ENCODE measurements around the gene RAB17.

RAB17 gene

GRCh38 chr2:237564526-237565131 is 25.9 kb downstream of the RAB17 start:
- no peak for DNase-seq (ENCODE audit: low read depth in 2 of 2)

GRCh38 chr2:237563816-237564215 is 26.7 kb downstream of the RAB17 start:
- DNase-seq (ENCODE audit: low read depth in 2 of 2) = no peak

GRCh38 chr2:237561221-237561620 is 29.3 kb downstream of the RAB17 start:
- no peak for DNase-seq (ENCODE audit: low read depth in 2 of 2)

DNA sequence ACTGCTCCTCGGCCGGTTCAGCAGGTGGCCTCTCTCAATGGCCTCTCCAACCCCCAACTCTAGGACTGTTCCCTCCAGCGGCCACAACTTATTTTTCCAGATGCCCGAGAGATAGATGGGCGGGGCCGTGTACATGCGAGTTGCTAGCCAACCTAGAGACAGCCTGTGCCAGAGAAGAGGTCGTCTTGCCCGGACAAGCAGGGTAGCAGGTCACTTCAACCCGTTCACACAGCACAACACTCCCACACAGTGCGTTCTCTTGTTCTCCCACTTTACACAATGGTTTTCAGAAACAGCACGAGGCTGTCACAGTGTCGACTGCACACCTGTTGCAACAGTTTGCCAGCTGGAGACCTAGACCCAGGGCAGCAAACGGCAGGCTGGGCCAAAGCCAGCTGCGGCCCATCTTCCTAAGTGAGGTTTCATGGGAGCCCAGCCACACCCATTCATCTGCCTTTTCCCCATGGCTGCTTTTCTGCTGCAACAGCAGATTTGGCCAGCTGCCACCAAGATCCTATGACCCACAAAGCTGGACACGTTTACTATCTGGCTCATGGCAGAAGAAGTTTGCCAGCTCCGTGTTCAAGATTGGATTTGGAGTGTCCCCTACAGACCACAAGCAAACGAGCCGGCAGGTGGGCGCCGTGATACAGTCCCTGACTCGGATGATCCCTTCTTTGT is 31.4 kb downstream of the RAB17 start:
- DNase-seq (ENCODE audit: low read depth in 2 of 2) = no peak

- DNase-seq (ENCODE audit: low read depth in 2 of 2) = no peak
Measured at GRCh38 chr2:237557633-237558015, 32.9 kb downstream of the RAB17 start.

- DNase-seq (ENCODE audit: low read depth in 2 of 2) = no peak
Measured at GRCh38 chr2:237556773-237557632, 33.5 kb downstream of the RAB17 start.

DNA sequence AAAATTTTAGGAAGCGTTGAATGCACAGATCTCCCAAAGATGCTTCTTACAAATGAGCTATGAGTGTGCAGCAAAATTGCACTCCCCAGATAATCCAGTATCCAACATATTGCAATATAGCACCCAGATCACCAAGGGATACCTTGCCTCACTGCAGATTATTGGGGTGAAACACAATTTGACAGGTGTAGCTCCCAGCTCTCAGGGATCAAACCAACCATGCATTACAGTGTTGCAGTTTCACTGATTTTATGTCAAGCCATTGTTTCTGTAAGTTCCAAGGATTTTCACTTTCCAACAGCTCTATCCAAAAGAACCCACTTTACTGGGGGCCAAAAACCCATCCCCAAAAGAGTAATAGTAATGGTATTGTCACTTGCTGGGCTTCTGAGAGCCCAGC is 35.0 kb downstream of the RAB17 start:
- no peak for DNase-seq (ENCODE audit: low read depth in 2 of 2)

GRCh38 chr2:237553948-237554347 is 36.6 kb downstream of the RAB17 start:
- DNase-seq (ENCODE audit: low read depth in 2 of 2) = no peak

- no peak for DNase-seq (ENCODE audit: low read depth in 2 of 2)
Measured at GRCh38 chr2:237552908-237553307, 37.6 kb downstream of the RAB17 start.

DNA sequence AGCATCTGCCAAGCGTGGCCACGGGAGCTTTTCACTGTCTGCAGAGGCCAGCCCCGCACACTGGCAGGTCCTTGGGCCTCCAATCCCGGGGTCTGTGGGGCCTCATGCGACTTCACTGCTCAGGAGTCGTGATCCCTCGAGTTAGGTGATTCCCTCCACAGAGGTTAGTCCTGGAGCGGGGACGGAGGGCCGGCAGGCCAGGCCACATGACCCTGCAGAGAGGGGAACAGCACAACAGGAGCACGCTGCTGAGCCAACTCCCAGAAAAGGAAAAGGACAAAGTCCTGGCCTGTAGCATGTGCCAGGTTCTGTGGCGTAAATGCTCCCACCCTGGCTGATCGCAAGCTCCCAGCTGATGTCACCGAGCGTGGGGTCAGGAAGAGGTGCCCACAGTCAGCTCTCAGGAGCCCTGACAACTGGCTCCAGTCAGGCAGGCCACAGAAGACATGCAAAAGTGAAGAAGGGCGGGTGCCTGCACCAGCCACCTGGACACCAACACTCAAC is 39.4 kb downstream of the RAB17 start:
- no peak for DNase-seq (ENCODE audit: low read depth in 2 of 2)

DNA sequence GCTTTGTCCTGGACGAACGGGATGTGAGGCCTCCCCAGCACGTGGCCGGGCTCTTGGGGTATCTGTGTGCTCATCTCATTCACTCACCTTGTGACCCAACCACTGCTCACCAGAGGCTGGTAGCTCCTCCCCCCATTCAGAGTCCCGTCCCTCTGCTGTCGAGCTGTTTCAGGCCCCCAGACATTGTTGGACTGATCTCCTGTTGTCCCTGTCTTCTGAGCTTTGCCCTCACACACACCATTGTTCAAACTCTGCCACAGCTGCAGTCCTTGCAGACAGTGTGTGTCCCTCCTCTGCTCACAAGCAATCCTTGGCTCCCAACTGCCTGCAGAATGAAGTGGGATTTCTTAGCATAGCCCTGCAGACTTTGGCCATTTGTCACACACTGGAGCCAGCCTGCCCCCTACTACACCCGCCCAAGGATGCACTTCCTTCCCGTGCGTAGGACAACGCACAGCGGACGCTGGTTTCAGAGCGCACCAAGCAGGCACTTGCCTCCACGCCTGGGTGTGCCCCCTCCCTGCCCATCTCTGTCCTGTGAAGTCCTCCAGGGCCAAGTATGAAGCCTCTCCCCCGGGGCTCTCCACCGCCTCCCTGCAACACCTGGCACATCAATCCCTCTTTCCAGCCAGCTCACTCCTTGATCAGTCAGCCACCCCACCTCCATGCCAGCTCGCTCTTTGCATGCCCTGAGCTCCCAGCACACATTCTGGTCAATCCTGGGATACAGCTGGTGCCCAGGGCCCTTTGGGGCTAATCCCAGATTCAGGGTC is 40.7 kb downstream of the RAB17 start:
- no peak for DNase-seq (ENCODE audit: low read depth in 2 of 2)

DNA sequence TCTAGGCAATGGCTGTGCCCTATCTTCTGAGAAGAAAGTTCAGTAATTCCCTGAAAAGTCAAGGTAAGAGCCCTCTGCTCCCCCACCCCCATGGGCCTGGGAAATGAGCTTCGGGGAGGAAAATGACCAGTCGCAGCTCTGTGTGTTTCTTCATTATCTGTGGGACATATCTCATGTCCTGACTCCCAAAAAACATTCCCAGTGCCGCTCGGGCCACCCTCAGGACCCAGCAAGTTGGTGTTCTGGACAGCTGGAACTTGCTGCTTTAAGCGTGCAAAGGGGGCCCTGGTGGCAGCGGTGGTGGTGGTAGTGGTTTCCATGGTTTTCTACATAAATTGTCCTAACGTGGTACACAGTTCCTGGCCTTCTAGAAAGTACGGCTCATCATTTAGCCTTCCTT is 41.3 kb downstream of the RAB17 start:
- DNase-seq (ENCODE audit: low read depth in 2 of 2) = no peak

- no peak for DNase-seq (ENCODE audit: low read depth in 2 of 2)
Measured at GRCh38 chr2:237547841-237548416, 42.6 kb downstream of the RAB17 start.

- no peak for DNase-seq (ENCODE audit: low read depth in 2 of 2)
Measured at GRCh38 chr2:237546876-237547395, 43.6 kb downstream of the RAB17 start.

DNA sequence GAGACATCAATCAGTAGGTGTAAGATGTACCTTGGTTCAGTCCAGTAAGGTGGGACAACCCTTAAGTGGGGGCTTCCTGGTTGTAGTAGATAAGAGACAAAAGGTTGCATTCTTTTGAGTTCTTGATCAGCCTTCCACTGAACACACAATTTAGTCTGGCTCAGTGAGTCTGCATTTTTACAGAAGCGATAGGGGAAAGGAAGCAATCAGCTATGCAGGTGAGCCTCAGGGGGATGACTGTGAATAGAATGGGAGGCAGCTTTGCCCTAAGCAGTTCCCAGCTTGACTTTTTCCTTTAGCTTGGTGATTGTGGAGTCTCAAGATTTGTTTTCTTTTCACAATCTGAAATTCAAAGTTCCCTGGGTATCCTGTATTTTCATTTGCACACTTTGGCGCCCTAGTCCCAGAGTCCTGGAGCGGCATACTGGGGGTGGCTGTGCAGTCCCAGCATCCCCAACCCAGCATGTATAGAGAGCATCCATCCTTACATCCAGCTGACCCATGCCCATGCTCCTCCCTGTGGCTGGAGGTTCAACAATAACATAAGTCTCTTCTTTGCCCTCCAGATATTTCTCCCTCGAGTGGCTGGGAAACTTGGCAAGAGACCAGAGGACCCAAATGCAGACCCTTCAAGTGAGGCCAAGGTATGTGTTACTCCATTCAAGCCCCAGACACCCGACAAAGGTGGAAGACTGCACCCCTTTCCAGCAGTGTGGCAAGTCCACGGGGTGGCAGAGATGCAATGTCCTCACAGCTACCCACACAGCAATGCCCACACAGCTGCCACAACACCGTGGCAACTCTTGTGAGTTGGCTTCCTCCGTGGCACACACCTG is 44.3 kb downstream of the RAB17 start:
- DNase-seq (ENCODE audit: low read depth in 2 of 2) = no peak

DNA sequence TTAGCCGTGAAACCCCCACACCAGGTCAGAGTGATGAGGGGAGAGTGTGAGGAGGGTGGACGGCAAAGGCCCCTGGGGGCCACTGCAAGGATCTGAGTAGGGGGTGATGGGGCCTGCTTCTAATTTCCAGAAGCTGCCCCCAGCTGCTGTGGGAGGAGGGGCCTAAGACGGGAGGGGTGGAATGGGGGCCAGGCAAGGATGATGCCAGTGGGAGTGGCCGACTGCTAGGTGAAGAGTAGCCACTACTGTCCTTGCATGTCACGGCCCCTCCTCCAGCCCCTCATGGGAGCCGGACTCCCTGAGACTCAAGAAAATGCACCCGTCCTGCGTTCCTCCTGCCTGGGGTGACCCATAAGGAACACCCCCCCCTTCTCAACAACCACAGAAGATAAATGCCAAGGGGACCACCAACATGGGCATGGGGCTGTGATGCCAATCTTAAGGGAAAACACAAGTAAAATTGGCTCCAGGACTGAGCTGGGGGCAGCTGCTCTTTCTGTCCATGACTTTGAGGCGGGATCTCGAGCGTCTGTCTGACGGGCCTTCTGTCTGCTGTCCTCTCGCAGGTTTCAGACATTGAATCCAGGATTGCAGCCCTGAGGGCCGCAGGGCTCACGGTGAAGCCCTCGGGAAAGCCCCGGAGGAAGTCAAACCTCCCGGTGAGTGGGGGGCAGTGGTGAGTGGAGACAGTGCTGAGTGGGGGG is 48.4 kb downstream of the RAB17 start:
- DNase-seq (ENCODE audit: low read depth in 2 of 2) = no peak

DNA sequence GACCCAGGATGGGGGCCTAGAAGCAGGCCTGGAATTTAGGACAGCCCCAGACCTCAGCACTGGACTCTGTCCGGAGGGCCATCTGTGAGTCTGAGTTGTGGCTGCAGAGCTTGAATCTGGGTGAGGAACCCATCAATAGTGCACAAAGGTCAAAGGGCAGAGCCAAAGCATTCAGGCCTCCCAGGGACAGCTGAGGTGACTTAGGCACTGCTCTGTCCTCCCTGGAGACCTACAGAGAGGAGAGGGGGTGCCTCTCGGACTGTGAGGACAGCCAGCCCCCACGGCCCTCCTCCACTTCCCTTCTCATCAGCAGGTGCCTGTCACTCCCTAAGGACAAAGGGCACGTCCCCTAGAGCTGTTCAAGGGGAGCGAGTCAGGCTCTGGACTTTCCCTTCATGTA is 49.3 kb downstream of the RAB17 start:
- no peak for DNase-seq (ENCODE audit: low read depth in 2 of 2)

DNA sequence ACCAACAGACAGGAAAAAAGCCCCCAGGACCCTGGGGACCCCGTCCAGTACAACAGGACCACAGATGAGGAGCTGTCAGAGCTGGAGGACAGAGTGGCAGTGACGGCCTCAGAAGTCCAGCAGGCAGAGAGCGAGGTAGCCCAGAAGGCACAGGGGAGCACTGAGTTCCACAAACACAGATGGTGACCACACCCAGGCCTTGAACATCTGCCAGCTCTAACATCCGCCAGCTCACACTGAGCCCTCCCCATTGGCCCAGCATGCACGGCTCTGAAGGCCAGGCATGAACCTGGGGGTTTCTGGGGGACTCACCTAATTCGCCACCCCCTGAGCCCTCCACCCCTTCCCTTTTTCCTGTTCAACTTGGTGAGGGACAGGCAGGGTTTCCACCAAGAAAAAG is 49.7 kb downstream of the RAB17 start:
- DNase-seq (ENCODE audit: low read depth in 2 of 2) = no peak

DNA sequence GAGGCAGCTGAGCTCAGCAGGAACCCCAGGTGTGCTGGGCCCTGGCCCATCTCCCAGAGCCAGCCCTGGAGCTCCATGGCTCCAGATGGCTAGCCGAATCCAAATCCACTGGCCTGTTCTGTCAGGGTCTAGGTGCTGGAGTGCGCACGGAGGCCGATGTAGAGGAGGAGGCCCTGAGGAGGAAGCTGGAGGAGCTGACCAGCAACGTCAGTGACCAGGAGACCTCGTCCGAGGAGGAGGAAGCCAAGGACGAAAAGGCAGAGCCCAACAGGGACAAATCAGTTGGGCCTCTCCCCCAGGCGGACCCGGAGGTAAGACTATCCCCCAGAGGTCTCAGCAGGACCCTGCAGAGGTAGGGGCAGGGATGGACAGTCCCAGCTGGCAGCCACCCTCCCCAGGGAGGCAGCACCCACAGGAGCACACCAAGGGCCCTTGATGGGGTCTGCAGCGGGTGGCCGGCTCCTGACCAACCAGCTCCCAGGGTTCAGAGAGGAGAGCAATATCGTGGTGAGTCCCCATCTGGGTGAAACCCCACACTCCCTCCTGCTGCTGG is 50.2 kb downstream of the RAB17 start:
- DNase-seq (ENCODE audit: low read depth in 2 of 2) = no peak
